ENCODE measurements around the gene NAPG.
"Not testable (repeated sequence)": the region's sequence is repeated elsewhere in the genome, so short reads cannot be mapped to it uniquely, and the experiment has no call there.

NAPG gene

GRCh38 chr18:10593366-10594022 lies 67.7 kb downstream of the NAPG start:
- H3K27ac ChIP-seq (ENCODE audit: low read depth, low read length); H3K4me3 ChIP-seq (ENCODE audit: low read depth in 1 of 5, low read length in 5 of 5); H3K4me1 ChIP-seq (ENCODE audit: control insufficient read depth in 5 of 5, insufficient read depth in 5 of 5, low read length in 5 of 5); H3K9ac ChIP-seq (ENCODE audit: low read length in 5 of 5); H3K27me3 ChIP-seq (ENCODE audit: control insufficient read depth in 5 of 5, insufficient read depth in 4 of 5, low read length in 5 of 5); H3K9me3 ChIP-seq (ENCODE audit: control insufficient read depth in 5 of 5, low read length in 5 of 5); H3K36me3 ChIP-seq (ENCODE audit: control insufficient read depth in 5 of 5, insufficient read depth in 5 of 5, low read length in 5 of 5): not testable (repeated sequence)

DNA sequence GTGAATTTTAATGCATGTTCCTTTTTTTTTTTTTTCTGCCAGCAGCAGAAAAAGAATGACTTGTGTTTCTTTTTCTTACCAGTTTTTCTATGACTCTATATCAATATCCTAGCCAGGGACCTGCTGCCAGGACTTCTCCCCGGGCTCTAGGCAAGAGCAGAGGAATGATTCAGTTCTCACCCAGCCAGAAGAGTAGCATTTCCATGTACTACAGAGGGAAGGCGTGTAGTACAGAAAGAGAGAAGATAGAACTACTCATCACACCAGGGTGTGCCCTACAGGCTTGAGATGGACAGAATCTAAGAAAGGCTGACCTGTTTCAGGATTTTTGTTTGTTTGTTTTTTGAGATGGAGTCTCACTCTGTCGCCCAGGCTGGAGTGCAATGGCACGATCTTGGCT lies 70.1 kb downstream of the NAPG start:
- H3K27me3 ChIP-seq (ENCODE audit: control insufficient read depth in 5 of 5, insufficient read depth in 4 of 5, low read length in 5 of 5); H3K9ac ChIP-seq (ENCODE audit: low read length in 5 of 5); H3K36me3 ChIP-seq (ENCODE audit: control insufficient read depth in 5 of 5, insufficient read depth in 5 of 5, low read length in 5 of 5); H3K9me3 ChIP-seq (ENCODE audit: control insufficient read depth in 5 of 5, low read length in 5 of 5); H3K4me1 ChIP-seq (ENCODE audit: control insufficient read depth in 5 of 5, insufficient read depth in 5 of 5, low read length in 5 of 5); H3K27ac ChIP-seq (ENCODE audit: low read depth, low read length); H3K4me3 ChIP-seq (ENCODE audit: low read depth in 1 of 5, low read length in 5 of 5): not testable (repeated sequence)

- H3K9ac ChIP-seq (ENCODE audit: low read length in 5 of 5); H3K27me3 ChIP-seq (ENCODE audit: control insufficient read depth in 5 of 5, insufficient read depth in 4 of 5, low read length in 5 of 5); H3K27ac ChIP-seq (ENCODE audit: low read depth, low read length): not testable (repeated sequence)
These were observed 71.9 kb downstream of the NAPG start for GRCh38 chr18:10597695-10598094.

DNA sequence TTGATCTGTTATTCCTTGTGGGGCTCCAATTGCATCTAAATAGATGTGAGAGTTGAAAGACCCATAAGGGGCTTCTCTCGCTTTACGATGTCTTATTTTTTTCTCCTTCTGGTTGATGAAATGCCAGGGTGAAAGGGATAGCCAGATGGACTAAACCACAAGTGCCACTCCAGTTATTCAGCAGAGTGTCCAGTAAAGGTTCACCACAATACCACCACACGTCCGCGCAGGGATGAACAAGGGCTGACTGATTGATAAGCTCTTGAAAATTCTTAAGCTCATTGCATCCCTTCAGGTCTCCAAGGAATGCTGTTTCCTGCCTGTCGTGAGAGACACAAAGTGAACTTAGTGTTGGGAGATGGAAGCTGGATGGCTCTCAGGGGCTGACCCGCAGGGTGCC lies 74.9 kb downstream of the NAPG start:
- not testable (repeated sequence) for H3K36me3 ChIP-seq (ENCODE audit: control insufficient read depth in 5 of 5, insufficient read depth in 5 of 5, low read length in 5 of 5); H3K9ac ChIP-seq (ENCODE audit: low read length in 5 of 5); H3K4me1 ChIP-seq (ENCODE audit: control insufficient read depth in 5 of 5, insufficient read depth in 5 of 5, low read length in 5 of 5); H3K27ac ChIP-seq (ENCODE audit: low read depth, low read length); H3K4me3 ChIP-seq (ENCODE audit: low read depth in 1 of 5, low read length in 5 of 5); H3K9me3 ChIP-seq (ENCODE audit: control insufficient read depth in 5 of 5, low read length in 5 of 5); H3K27me3 ChIP-seq (ENCODE audit: control insufficient read depth in 5 of 5, insufficient read depth in 4 of 5, low read length in 5 of 5)

More at GRCh38 chr18:10597695-10598094, 71.9 kb downstream of the NAPG start:
- H3K4me1 ChIP-seq (ENCODE audit: control insufficient read depth in 5 of 5, insufficient read depth in 5 of 5, low read length in 5 of 5); H3K36me3 ChIP-seq (ENCODE audit: control insufficient read depth in 5 of 5, insufficient read depth in 5 of 5, low read length in 5 of 5); H3K9me3 ChIP-seq (ENCODE audit: control insufficient read depth in 5 of 5, low read length in 5 of 5); H3K4me3 ChIP-seq (ENCODE audit: low read depth in 1 of 5, low read length in 5 of 5): not testable (repeated sequence)
